ENCODE data around the gene MAP3K9. TPM values are rescaled to one million over a fixed set of nuclear protein-coding genes. Genes with fewer than 3 reads are reported as not detected.

The MAP3K9 gene
- total and polyA plus RNA-seq, 9 donors, result 0.10 to 0.46 (median 0.20) TPM

GRCh38 chr14:70838076-70838475 lies 28.8 kb upstream of the MAP3K9 start:
- DNase-seq, result no peak
- Histone ChIP-seq H3K4me1 (ENCODE audit: control insufficient read depth, insufficient read depth, low read length) (peaks cover 2% of the 10 kb centered on the region), H3K27me3 (ENCODE audit: control insufficient read depth, insufficient read depth, low read length) (no peaks in the 10 kb centered on the region), H3K27ac (ENCODE audit: low read length) (no peak overlapping the region), H3K4me3 (ENCODE audit: low read length) (no peak overlapping the region), H3K36me3 (ENCODE audit: control insufficient read depth, insufficient read depth, low read length) (no peaks in the 10 kb centered on the region), H3K9me3 (replicated peaks; ENCODE audit: control insufficient read depth, low read depth, low read length) (peaks cover 3% of the 10 kb centered on the region)
- WGBS (ENCODE audit: insufficient coverage), result 79% methylated on average over 2 of the region's 4 CpGs

GRCh38 chr14:70836946-70837345 lies 27.6 kb upstream of the MAP3K9 start:
- DNase-seq, result no peak
- no peak overlapping the region for H3K27ac ChIP-seq (ENCODE audit: low read length)
- H3K4me1 ChIP-seq (ENCODE audit: control insufficient read depth, insufficient read depth, low read length), result peaks cover 3% of the 10 kb centered on the region
- no peaks in the 10 kb centered on the region for H3K36me3 ChIP-seq (ENCODE audit: control insufficient read depth, insufficient read depth, low read length)
- H3K9me3 ChIP-seq (replicated peaks; ENCODE audit: control insufficient read depth, low read depth, low read length), result peaks cover 3% of the 10 kb centered on the region
- no peak overlapping the region for H3K4me3 ChIP-seq (ENCODE audit: low read length)
- H3K27me3 ChIP-seq (ENCODE audit: control insufficient read depth, insufficient read depth, low read length), result no peaks in the 10 kb centered on the region

DNA sequence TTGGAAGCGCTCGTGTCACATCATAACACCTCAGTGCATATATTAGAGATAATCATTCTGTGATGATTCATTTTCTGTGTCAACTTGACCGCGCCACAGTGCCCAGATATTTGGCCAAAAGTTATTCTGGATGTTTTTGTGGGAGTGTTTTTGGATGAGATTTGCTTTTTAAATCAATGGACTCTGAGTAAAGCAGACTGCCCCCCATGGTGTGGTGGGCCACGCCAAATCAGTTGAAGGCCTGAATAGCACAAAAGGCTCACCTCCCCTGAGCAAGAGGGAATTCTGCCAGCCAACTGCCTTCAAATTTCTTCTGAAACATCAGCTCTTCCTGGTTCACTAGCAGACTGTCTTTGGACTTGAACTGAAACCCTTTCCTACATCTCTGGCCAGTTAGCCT lies 24.6 kb upstream of the MAP3K9 start:
- WGBS (ENCODE audit: insufficient coverage), result 86% methylated on average over 1 of the region's 5 CpGs
- H3K9me3 ChIP-seq (replicated peaks; ENCODE audit: control insufficient read depth, low read depth, low read length), result peaks cover 3% of the 10 kb centered on the region
- peaks cover 3% of the 10 kb centered on the region for H3K4me1 ChIP-seq (ENCODE audit: control insufficient read depth, insufficient read depth, low read length)
- H3K36me3 ChIP-seq (ENCODE audit: control insufficient read depth, insufficient read depth, low read length), result no peaks in the 10 kb centered on the region
- no peak overlapping the region for H3K4me3 ChIP-seq (ENCODE audit: low read length)
- H3K27ac ChIP-seq (ENCODE audit: low read length), result no peak overlapping the region
- DNase-seq, result no peak
- H3K27me3 ChIP-seq (ENCODE audit: control insufficient read depth, insufficient read depth, low read length), result no peaks in the 10 kb centered on the region

GRCh38 chr14:70832561-70833305 lies 23.4 kb upstream of the MAP3K9 start:
- no peaks in the 10 kb centered on the region for H3K36me3 ChIP-seq (ENCODE audit: control insufficient read depth, insufficient read depth, low read length)
- peaks cover 4% of the 10 kb centered on the region for H3K4me1 ChIP-seq (ENCODE audit: control insufficient read depth, insufficient read depth, low read length)
- no peak overlapping the region for H3K4me3 ChIP-seq (ENCODE audit: low read length)
- no peak for DNase-seq
- H3K27me3 ChIP-seq (ENCODE audit: control insufficient read depth, insufficient read depth, low read length), result no peaks in the 10 kb centered on the region
- no peak overlapping the region for H3K27ac ChIP-seq (ENCODE audit: low read length)
- peaks cover 3% of the 10 kb centered on the region for H3K9me3 ChIP-seq (replicated peaks; ENCODE audit: control insufficient read depth, low read depth, low read length)
- WGBS (ENCODE audit: insufficient coverage), result 62% methylated on average over 10 of the region's 16 CpGs

- WGBS (ENCODE audit: insufficient coverage), result 53% methylated on average over 4 of the region's 5 CpGs
- H3K4me1 ChIP-seq (ENCODE audit: control insufficient read depth, insufficient read depth, low read length), result peaks cover 8% of the 10 kb centered on the region
Measured at GRCh38 chr14:70830998-70831781, 21.9 kb upstream of the MAP3K9 start.

GRCh38 chr14:70828188-70828587 lies 18.9 kb upstream of the MAP3K9 start:
- Histone ChIP-seq H3K27me3 (ENCODE audit: control insufficient read depth, insufficient read depth, low read length) (peaks cover 9% of the 10 kb centered on the region), H3K4me3 (ENCODE audit: low read length) (no peak overlapping the region), H3K9me3 (replicated peaks; ENCODE audit: control insufficient read depth, low read depth, low read length) (no peaks in the 10 kb centered on the region), H3K27ac (ENCODE audit: low read length) (no peak overlapping the region), H3K4me1 (ENCODE audit: control insufficient read depth, insufficient read depth, low read length) (peaks cover 8% of the 10 kb centered on the region), H3K36me3 (ENCODE audit: control insufficient read depth, insufficient read depth, low read length) (no peaks in the 10 kb centered on the region)
- WGBS (ENCODE audit: insufficient coverage), result no CpG with 5 or more reads among the region's 3 CpGs
- DNase-seq, result no peak

More at GRCh38 chr14:70830998-70831781, 21.9 kb upstream of the MAP3K9 start:
- H3K9me3 ChIP-seq (replicated peaks; ENCODE audit: control insufficient read depth, low read depth, low read length), result peaks cover 3% of the 10 kb centered on the region
- H3K4me3 ChIP-seq (ENCODE audit: low read length), result no peak overlapping the region
- DNase-seq, result no peak
- H3K27me3 ChIP-seq (ENCODE audit: control insufficient read depth, insufficient read depth, low read length), result no peaks in the 10 kb centered on the region
- H3K27ac ChIP-seq (ENCODE audit: low read length), result no peak overlapping the region
- H3K36me3 ChIP-seq (ENCODE audit: control insufficient read depth, insufficient read depth, low read length), result no peaks in the 10 kb centered on the region

DNA sequence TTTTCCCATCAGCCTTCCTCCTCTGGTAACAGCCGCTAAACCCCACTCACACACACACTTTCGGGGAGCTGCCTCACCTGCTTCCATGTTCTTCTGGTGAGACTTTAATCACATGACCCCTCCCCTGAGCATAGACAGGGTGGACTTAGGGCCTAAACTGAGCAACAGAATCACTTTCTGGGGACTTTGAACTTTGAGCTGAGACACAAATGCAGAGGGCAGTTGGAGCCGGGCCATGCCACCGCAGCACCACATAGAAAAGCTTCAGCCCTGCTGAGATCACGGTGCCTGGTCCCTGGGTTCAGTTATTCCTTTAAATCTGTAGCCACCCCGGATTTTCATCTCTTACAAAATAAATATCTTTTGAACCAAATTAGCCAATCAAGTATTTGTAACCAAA lies 18.4 kb upstream of the MAP3K9 start:
- Histone ChIP-seq H3K9me3 (replicated peaks; ENCODE audit: control insufficient read depth, low read depth, low read length) (no peaks in the 10 kb centered on the region), H3K36me3 (ENCODE audit: control insufficient read depth, insufficient read depth, low read length) (no peaks in the 10 kb centered on the region), H3K27me3 (ENCODE audit: control insufficient read depth, insufficient read depth, low read length) (peaks cover 11% of the 10 kb centered on the region), H3K4me3 (ENCODE audit: low read length) (no peak overlapping the region), H3K4me1 (ENCODE audit: control insufficient read depth, insufficient read depth, low read length) (peaks cover 11% of the 10 kb centered on the region), H3K27ac (ENCODE audit: low read length) (no peak overlapping the region)
- 86% methylated on average over 4 of the region's 6 CpGs for WGBS (ENCODE audit: insufficient coverage)
- DNase-seq, result no peak

DNA sequence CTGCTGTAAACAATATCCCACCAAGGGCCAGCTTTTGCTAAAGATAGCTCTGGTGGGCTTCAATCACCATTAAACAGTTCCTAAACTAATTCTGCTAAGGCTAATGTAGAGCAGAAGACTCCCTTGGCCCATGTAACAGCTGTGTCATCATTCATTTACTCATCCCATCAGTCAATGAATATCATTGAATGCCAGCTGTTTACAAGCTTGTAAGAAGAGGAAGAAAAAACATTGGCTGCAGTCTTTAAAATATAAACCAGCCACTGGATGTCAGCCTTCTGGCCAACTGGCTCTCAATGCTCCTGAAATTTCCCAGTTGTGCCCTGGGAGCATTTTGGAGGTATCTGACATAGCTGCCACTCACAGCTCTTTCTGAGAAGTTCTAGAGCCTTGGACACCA lies 18.0 kb upstream of the MAP3K9 start:
- no peaks in the 10 kb centered on the region for H3K9me3 ChIP-seq (replicated peaks; ENCODE audit: control insufficient read depth, low read depth, low read length)
- H3K36me3 ChIP-seq (ENCODE audit: control insufficient read depth, insufficient read depth, low read length), result no peaks in the 10 kb centered on the region
- H3K27ac ChIP-seq (ENCODE audit: low read length), result no peak overlapping the region
- H3K27me3 ChIP-seq (ENCODE audit: control insufficient read depth, insufficient read depth, low read length), result peaks cover 16% of the 10 kb centered on the region
- no peak overlapping the region for H3K4me3 ChIP-seq (ENCODE audit: low read length)
- peaks cover 12% of the 10 kb centered on the region for H3K4me1 ChIP-seq (ENCODE audit: control insufficient read depth, insufficient read depth, low read length)
- DNase-seq, result peak; percentile 27

DNA sequence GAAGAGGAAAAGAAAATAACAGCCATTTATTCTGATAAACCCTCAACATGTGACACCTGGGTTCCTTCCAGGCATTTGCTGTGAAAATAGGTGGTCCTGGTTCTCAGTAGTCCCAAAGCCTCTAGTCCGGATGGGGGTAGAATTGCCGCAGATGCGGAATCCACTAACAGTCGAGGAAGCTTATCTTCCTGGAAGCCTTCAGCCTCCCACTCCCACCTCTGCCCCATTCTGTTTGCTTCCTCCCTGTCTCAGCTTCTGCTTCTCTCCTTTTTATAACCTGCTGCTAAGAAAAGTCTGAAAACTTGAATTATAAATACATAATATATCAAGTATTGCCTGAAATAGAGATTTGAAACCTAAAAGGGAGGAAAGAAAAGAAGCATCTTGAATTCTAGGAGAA lies 14.0 kb upstream of the MAP3K9 start:
- Histone ChIP-seq H3K27me3 (ENCODE audit: control insufficient read depth, insufficient read depth, low read length) (peaks cover 43% of the 10 kb centered on the region), H3K27ac (ENCODE audit: low read length) (no peak overlapping the region), H3K9me3 (replicated peaks; ENCODE audit: control insufficient read depth, low read depth, low read length) (no peaks in the 10 kb centered on the region), H3K4me3 (ENCODE audit: low read length) (no peak overlapping the region), H3K4me1 (ENCODE audit: control insufficient read depth, insufficient read depth, low read length) (peaks cover 18% of the 10 kb centered on the region), H3K36me3 (ENCODE audit: control insufficient read depth, insufficient read depth, low read length) (no peaks in the 10 kb centered on the region)
- WGBS (ENCODE audit: insufficient coverage), result no CpG with 5 or more reads among the region's 4 CpGs
- no peak for DNase-seq

DNA sequence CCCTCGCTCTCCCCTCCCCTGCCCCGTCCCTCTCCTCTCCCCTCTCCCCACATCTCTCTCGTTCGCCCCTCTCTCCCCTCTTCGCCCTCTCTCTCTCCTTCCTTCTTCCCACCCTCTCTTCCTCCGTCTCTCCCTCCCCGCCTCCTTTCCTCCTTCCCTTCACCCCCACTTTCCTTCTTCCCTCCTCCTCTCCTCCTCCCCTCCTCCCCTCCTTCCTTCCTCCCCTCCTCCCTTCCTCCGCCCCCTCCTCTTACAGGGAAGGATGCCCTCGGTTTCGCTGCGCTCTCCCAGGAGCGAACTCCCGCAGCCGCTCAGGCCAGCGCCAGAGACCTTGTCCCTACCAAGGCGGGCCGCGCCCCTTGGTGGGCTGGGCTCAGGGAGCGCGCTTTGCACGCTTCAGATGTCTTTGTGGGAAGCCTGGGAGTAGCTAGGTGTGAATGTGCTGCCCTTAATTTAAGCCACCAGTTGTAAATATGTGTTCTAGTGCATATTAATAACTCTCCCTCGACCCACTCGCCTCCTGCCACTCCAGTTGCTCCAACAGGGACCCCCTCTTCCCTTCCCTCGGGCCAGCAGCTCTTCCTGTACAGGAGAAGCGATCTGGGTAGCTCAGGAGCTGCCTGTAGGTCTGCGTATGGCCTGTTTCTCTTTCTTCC lies 13.3 kb upstream of the MAP3K9 start:
- DNase-seq, result peak; percentile 40
- Histone ChIP-seq H3K27ac (ENCODE audit: low read length) (no peak overlapping the region), H3K9me3 (replicated peaks; ENCODE audit: control insufficient read depth, low read depth, low read length) (no peaks in the 10 kb centered on the region), H3K4me3 (ENCODE audit: low read length) (peak overlapping the region; percentile 61), H3K36me3 (ENCODE audit: control insufficient read depth, insufficient read depth, low read length) (no peaks in the 10 kb centered on the region), H3K27me3 (ENCODE audit: control insufficient read depth, insufficient read depth, low read length) (peaks cover 43% of the 10 kb centered on the region), H3K4me1 (ENCODE audit: control insufficient read depth, insufficient read depth, low read length) (peaks cover 16% of the 10 kb centered on the region)
- 2% methylated on average over 11 of the region's 26 CpGs for WGBS (ENCODE audit: insufficient coverage)

Measured in muscle of leg (tissue), 11 donors.